H9 (cell line): Measurements from ENCODE around the gene FBLN1. TPM values are rescaled to one million over a fixed set of nuclear protein-coding genes. Genes with fewer than 3 reads are reported as not detected.

Source experiments
- DNase-seq: peaks from one replicate; pipeline ENCODE4 v3.0.0-alpha.2; 2017
- H2AFZ ChIP-seq: one replicate; pipeline ENCODE4 v1.6.1; 2013; ENCODE audit warnings: mild to moderate bottlenecking, low read length, control low read depth, moderate library complexity
- H2AK5ac ChIP-seq: 2 replicates; pipeline ENCODE4 v1.6.1; 2013; ENCODE audit warnings: low read length, control low read depth, mixed read lengths; ENCODE audit not compliant: insufficient read length
- H2BK120ac ChIP-seq: one replicate; pipeline ENCODE4 v1.6.1; 2013; ENCODE audit warnings: low read depth, mild to moderate bottlenecking, low read length, control low read depth, inconsistent platforms; ENCODE audit not compliant: poor library complexity, severe bottlenecking
- H2BK12ac ChIP-seq: 2 replicates; pipeline ENCODE4 v1.6.1; 2013; ENCODE audit warnings: low read length, control low read depth, mixed read lengths, low read depth; ENCODE audit not compliant: insufficient read length
- H2BK15ac ChIP-seq: 2 replicates; pipeline ENCODE4 v1.6.1; 2013; ENCODE audit warnings: low read depth, low read length, control low read depth
- H2BK20ac ChIP-seq: one replicate; pipeline ENCODE4 v1.6.1; 2013; ENCODE audit warnings: low read depth, mild to moderate bottlenecking, low read length, control low read depth, inconsistent platforms; ENCODE audit not compliant: poor library complexity, severe bottlenecking
- H2BK5ac ChIP-seq: 2 replicates; pipeline ENCODE4 v1.6.1; 2013; ENCODE audit warnings: low read length, control low read depth, mixed read lengths; ENCODE audit not compliant: insufficient read length
- H3K14ac ChIP-seq: 2 replicates; pipeline ENCODE4 v1.6.1; 2013; ENCODE audit warnings: low read length, control low read depth; ENCODE audit not compliant: insufficient read depth
- H3K18ac ChIP-seq: 2 replicates; pipeline ENCODE4 v1.6.1; 2013; ENCODE audit warnings: low read depth, mild to moderate bottlenecking, mixed read lengths, low read length, control low read depth; ENCODE audit not compliant: insufficient read length
- H3K23ac ChIP-seq: 2 replicates; pipeline ENCODE4 v1.6.1; 2013; ENCODE audit warnings: low read length, control low read depth, mixed read lengths, low read depth; ENCODE audit not compliant: insufficient read length
- H3K23me2 ChIP-seq: 2 replicates; pipeline ENCODE4 v1.6.1; 2013; ENCODE audit warnings: low read depth, mild to moderate bottlenecking, mixed read lengths, low read length, control low read depth; ENCODE audit not compliant: insufficient read length, poor library complexity, severe bottlenecking
- H3K27ac ChIP-seq: 2 replicates; pipeline ENCODE4 v1.5.1; 2013; ENCODE audit warnings: low read length, control low read depth, mixed read lengths, low read depth; ENCODE audit not compliant: insufficient read length
- H3K27me3 ChIP-seq: 2 replicates; pipeline ENCODE4 v1.6.1; 2013; ENCODE audit warnings: low read length, control low read depth, inconsistent platforms; ENCODE audit not compliant: insufficient read depth
- H3K4ac ChIP-seq: 2 replicates; pipeline ENCODE4 v1.6.1; 2013; ENCODE audit warnings: low read depth, mild to moderate bottlenecking, control low read depth, inconsistent platforms, low read length, moderate library complexity
- H3K4me1 ChIP-seq: 2 replicates; pipeline ENCODE4 v1.6.1; 2013; ENCODE audit warnings: low read length, control low read depth, inconsistent platforms; ENCODE audit not compliant: insufficient read depth
- H3K4me2 ChIP-seq: 2 replicates; pipeline ENCODE4 v1.6.1; 2013; ENCODE audit warnings: low read length, control low read depth, mixed read lengths; ENCODE audit not compliant: insufficient read length, insufficient read depth
- H3K56ac ChIP-seq: 2 replicates; pipeline ENCODE4 v1.6.1; 2013; ENCODE audit warnings: low read depth, mild to moderate bottlenecking, mixed read lengths, low read length, control low read depth; ENCODE audit not compliant: insufficient read length
- H3K79me1 ChIP-seq: 2 replicates; pipeline ENCODE4 v1.6.1; 2013; ENCODE audit warnings: low read depth, mild to moderate bottlenecking, moderate library complexity, low read length, control low read depth, inconsistent platforms; ENCODE audit not compliant: insufficient read depth, poor library complexity, severe bottlenecking
- H3K79me2 ChIP-seq: 2 replicates; pipeline ENCODE4 v1.6.1; 2013; ENCODE audit warnings: low read length, control low read depth, inconsistent platforms; ENCODE audit not compliant: insufficient read depth
- H3K9ac ChIP-seq: 2 replicates; pipeline ENCODE4 v1.6.1; 2013; ENCODE audit warnings: low read length, control low read depth, mixed read lengths; ENCODE audit not compliant: insufficient read length; ENCODE audit errors: extremely low read depth
- H3K9me3 ChIP-seq: one replicate; pipeline ENCODE4 v1.6.1; 2013; ENCODE audit warnings: low read depth, low read length, inconsistent platforms; ENCODE audit not compliant: control insufficient read depth
- H3T11ph ChIP-seq: one replicate; pipeline ENCODE4 v1.6.1; 2013; ENCODE audit warnings: mild to moderate bottlenecking, low read length, control low read depth, inconsistent platforms
- H4K20me1 ChIP-seq: one replicate; pipeline ENCODE4 v1.6.1; 2013; ENCODE audit not compliant: control insufficient read depth, insufficient read length, insufficient read depth
- H4K5ac ChIP-seq: 2 replicates; pipeline ENCODE4 v1.6.1; 2013; ENCODE audit warnings: low read depth, mild to moderate bottlenecking, mixed read lengths, low read length, control low read depth; ENCODE audit not compliant: insufficient read length
- H4K8ac ChIP-seq: replicated peaks from 2 replicates; pipeline ENCODE4 v1.6.1; 2013; ENCODE audit warnings: low read length, control low read depth, mixed read lengths, low read depth; ENCODE audit not compliant: insufficient read length
- H4K91ac ChIP-seq: 2 replicates; pipeline ENCODE4 v1.6.1; 2013; ENCODE audit warnings: low read depth, mild to moderate bottlenecking, moderate library complexity, mixed read lengths, low read length, control low read depth; ENCODE audit not compliant: insufficient read length
- H3K27ac Mint-ChIP-seq, 3 experiments: 2 replicates in 2 of 3; 3 replicates in 1 of 3; pipeline ENCODE4 v1.8.0; 2020 to 2021; ENCODE audit warnings: mixed read lengths in 3 of 3, mild to moderate bottlenecking in 1 of 3, moderate library complexity in 1 of 3
- H3K27me3 Mint-ChIP-seq: 2 replicates; pipeline ENCODE4 v1.8.0; 2021; ENCODE audit warnings: low read depth, mild to moderate bottlenecking, moderate library complexity, mixed read lengths
- H3K36me3 Mint-ChIP-seq, 3 experiments: 2 replicates in 2 of 3; 3 replicates in 1 of 3; pipeline ENCODE4 v1.8.0; 2020 to 2021; ENCODE audit warnings: low read depth in 3 of 3, mixed read lengths in 3 of 3; ENCODE audit not compliant: insufficient read depth in 1 of 3
- H3K4me1 Mint-ChIP-seq, 2 experiments: 2 replicates each; pipeline ENCODE4 v1.8.0; 2020; ENCODE audit warnings: mixed read lengths in 2 of 2
- H3K4me3 Mint-ChIP-seq, 2 experiments: 2 replicates in 1 of 2; 3 replicates in 1 of 2; pipeline ENCODE4 v1.8.0; 2020 to 2021; ENCODE audit warnings: mild to moderate bottlenecking in 2 of 2, mixed read lengths in 2 of 2, moderate library complexity in 1 of 2
- H3K9me3 Mint-ChIP-seq, 2 experiments: 2 replicates in 1 of 2; 3 replicates in 1 of 2; pipeline ENCODE4 v1.8.0; 2020; ENCODE audit warnings: mild to moderate bottlenecking in 2 of 2, mixed read lengths in 2 of 2, moderate library complexity in 1 of 2
- WGBS: extraction: QIAGEN DNeasy Blood & Tissue Kit; methylation state at CpG from one replicate; pipeline ENCODE4 v1.1.7; 2013; ENCODE audit warnings: missing lambda C conversion rate, low lambda C conversion rate, mixed read lengths; ENCODE audit not compliant: insufficient read length; ENCODE audit errors: extremely low coverage; 5-methylcytosine and 5-hydroxymethylcytosine counted together
- total RNA-seq: library from RNA; stranded (reverse); gene quantifications from 2 replicates; pipeline ENCODE4 v1.2.1, GENCODE V29; 2021
- TF ChIP-seq, protein P1 (sequence below): fragments of 200-600 bp; sonication (generic); conservative IDR thresholded peaks from 3 replicates; pipeline ENCODE4 v1.8.0; 2021; ENCODE audit warnings: antibody characterized with exemption, mild to moderate bottlenecking

The FBLN1 gene
- total RNA-seq, 1 experiment from 2014 or later: 140 TPM

DNA sequence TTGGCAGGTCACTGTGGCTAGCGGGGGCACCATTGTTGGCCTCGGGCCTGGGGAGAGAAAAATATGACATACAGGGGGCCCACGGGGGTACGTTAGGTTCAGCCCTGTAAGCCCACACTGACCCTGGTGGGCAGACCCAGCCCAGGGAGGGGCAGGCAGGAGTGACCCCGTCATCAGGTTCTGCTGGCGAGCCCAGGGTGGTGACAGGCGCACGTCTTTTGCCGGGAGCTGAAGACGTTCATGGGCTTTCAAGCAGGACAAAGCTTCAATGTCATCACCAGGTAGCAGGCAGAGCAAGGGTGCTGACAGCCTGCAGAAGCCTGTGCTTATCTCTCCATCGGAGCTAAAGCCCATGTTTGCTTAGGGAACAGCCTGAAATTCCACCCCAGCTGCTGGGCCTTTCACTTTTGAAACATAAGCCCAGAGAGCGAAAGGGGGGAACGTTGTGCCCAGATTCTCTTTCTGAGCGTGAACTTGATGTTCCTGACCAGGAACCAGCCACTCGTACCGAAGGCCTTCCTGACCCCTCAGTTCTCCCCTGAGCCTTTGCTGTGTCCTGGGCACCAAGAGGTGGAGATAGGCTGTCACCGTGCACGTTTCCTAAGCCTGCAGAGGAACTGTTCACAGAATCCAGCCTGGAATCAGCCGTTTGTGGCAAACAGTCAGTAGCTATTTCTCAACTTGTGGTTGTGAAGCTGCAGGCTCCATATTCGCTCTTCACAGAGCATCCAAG lies 94.9 kb downstream of the FBLN1 start:
- Histone ChIP-seq H3K23ac (no peak overlapping the region), H4K8ac (no peak overlapping the region), H3K14ac (no peak overlapping the region), H3K79me2 (no peaks in the 10 kb centered on the region), H2AFZ (no peak overlapping the region), H3K18ac (no peak overlapping the region), H4K91ac (no peak overlapping the region), H3T11ph (no peak overlapping the region), H3K79me1 (no peaks in the 10 kb centered on the region), H3K56ac (no peak overlapping the region), H3K9me3 (no peaks in the 10 kb centered on the region), H3K4me1 (no peaks in the 10 kb centered on the region; the same call in 1 of the 2 replicates), H2BK120ac (no peak overlapping the region), H2BK5ac (no peak overlapping the region), H3K4ac (no peak overlapping the region), H2BK15ac (no peak overlapping the region), H3K23me2 (no peaks in the 10 kb centered on the region), H3K4me2 (no peak overlapping the region), H3K27me3 (no peaks in the 10 kb centered on the region), H4K5ac (no peak overlapping the region), H3K9ac (no peak overlapping the region), H2AK5ac (no peak overlapping the region), H2BK12ac (no peak overlapping the region), H3K27ac (no peak overlapping the region), H4K20me1 (no peaks in the 10 kb centered on the region), H2BK20ac (no peak overlapping the region)
- Mint-ChIP-seq H3K4me3 (no peak overlapping the region), H3K27ac (no peak overlapping the region), H3K36me3 (peaks cover 3 to 24% (median 7%) of the 10 kb centered on the region in 3 experiments; a peak in 6 of 7 replicates), H3K9me3 (peaks cover 2 to 4% of the 10 kb centered on the region in 2 experiments; a peak in 4 of 5 replicates), H3K4me1 (peaks cover 7 to 12% of the 10 kb centered on the region in 2 experiments), H3K27me3 (no peaks in the 10 kb centered on the region; the same call in 1 of the 2 replicates)
- no peak for DNase-seq
- no CpG with 5 or more reads among the region's 20 CpGs for WGBS
- TF ChIP-seq, protein P1, sequence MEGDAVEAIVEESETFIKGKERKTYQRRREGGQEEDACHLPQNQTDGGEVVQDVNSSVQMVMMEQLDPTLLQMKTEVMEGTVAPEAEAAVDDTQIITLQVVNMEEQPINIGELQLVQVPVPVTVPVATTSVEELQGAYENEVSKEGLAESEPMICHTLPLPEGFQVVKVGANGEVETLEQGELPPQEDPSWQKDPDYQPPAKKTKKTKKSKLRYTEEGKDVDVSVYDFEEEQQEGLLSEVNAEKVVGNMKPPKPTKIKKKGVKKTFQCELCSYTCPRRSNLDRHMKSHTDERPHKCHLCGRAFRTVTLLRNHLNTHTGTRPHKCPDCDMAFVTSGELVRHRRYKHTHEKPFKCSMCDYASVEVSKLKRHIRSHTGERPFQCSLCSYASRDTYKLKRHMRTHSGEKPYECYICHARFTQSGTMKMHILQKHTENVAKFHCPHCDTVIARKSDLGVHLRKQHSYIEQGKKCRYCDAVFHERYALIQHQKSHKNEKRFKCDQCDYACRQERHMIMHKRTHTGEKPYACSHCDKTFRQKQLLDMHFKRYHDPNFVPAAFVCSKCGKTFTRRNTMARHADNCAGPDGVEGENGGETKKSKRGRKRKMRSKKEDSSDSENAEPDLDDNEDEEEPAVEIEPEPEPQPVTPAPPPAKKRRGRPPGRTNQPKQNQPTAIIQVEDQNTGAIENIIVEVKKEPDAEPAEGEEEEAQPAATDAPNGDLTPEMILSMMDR: no peak
